A549 (cell line): ENCODE data around the gene HLA-E. TPM values are rescaled to one million over a fixed set of nuclear protein-coding genes. Genes with fewer than 3 reads are reported as not detected.
"Not testable (repeated sequence)": the region's sequence is repeated elsewhere in the genome, so short reads cannot be mapped to it uniquely, and the experiment has no call there.

Experiments used
- ATAC-seq, 2 experiments: fragments of 200-7000 bp in 1 of 2; fragments of >200 bp in 1 of 2; cut with Nextera tagmentation in 1 of 2; cut with Tn5 transposase in 1 of 2; 3 replicates each; pipeline versions ENCODE4 v1.8.0 to v1.9.1; 2018 to 2020; ENCODE audit warnings: mild to moderate bottlenecking in 1 of 2, moderate library complexity in 1 of 2
- CTCF ChIA-PET: fragments of 300-600 bp; sonication (Branson Sonifier 250); formaldehyde crosslinking; extraction: SDS; loops from one replicate; lab custom pipeline; 2021; ENCODE audit warnings: antibody characterized with exemption, inconsistent platforms; lab: Yijun Ruan, JAX
- POLR2A ChIA-PET: fragments of 350-600 bp; formaldehyde crosslinking; extraction: SDS; loops from one replicate; lab custom pipeline; 2021; ENCODE audit warnings: antibody characterized with exemption, inconsistent platforms; lab: Yijun Ruan, JAX
- DNase-seq, 2 experiments: peaks; one replicate each; pipeline versions ENCODE4 v3.0.0 to v3.0.0-alpha.2; 2011 to 2016; ENCODE audit warnings: low read depth in 1 of 2, low spot score in 1 of 2
- FAIRE-seq: peaks from 2 replicates; lab custom pipeline; 2011; peaks lifted over from hg19 to GRCh38; lab: Jason Lieb, UNC
- H3K27ac ChIP-seq, 2 experiments: fragments of >200 bp; sonication (Bioruptor Twin); formaldehyde crosslinking; 3 replicates each; pipeline ENCODE4 v1.5.1; 2016 to 2017
- H3K4me1 ChIP-seq: fragments of >200 bp; sonication (Bioruptor Twin); formaldehyde crosslinking; 3 replicates; pipeline ENCODE4 v1.6.1; 2016
- H3K4me2 ChIP-seq: fragments of >200 bp; sonication (Bioruptor Twin); formaldehyde crosslinking; 3 replicates; pipeline ENCODE4 v1.6.1; 2016
- H3K4me3 ChIP-seq: fragments of >200 bp; sonication (Bioruptor Twin); formaldehyde crosslinking; 3 replicates; pipeline ENCODE4 v1.5.1; 2016
- H3K9me3 ChIP-seq: fragments of >200 bp; sonication (Bioruptor Twin); formaldehyde crosslinking; 3 replicates; pipeline ENCODE4 v1.6.1; 2016
- BHLHE40 ChIP-seq: IDR thresholded peaks from 2 replicates; pipeline ENCODE4 v1.6.1; 2012; ENCODE audit warnings: low read depth, low read length, inconsistent platforms
- CBX8 ChIP-seq: fragments of 200-600 bp; sonication (generic); IDR thresholded peaks from 2 replicates; pipeline ENCODE4 v1.6.1; 2016
- CEBPB ChIP-seq, 2 experiments: fragments of >200 bp in 1 of 2; sonication (Bioruptor Twin) in 1 of 2; formaldehyde crosslinking in 1 of 2; IDR thresholded peaks; 2 replicates each; pipeline ENCODE4 v1.6.1; 2012 to 2016
- CHD2 ChIP-seq: fragments of 150-350 bp; IDR thresholded peaks from 2 replicates; pipeline ENCODE4 v1.6.1; 2014; ENCODE audit warnings: low read length; ENCODE audit not compliant: partially characterized antibody
- CHD4 ChIP-seq: fragments of 200-600 bp; sonication (generic); IDR thresholded peaks from 2 replicates; pipeline ENCODE4 v1.6.1; 2016; ENCODE audit warnings: antibody characterized with exemption, mild to moderate bottlenecking, borderline replicate concordance
- ESRRA ChIP-seq: fragments of 150-350 bp; IDR thresholded peaks from 2 replicates; pipeline ENCODE4 v1.6.1; 2014; ENCODE audit warnings: mild to moderate bottlenecking, low read length, borderline replicate concordance
- HOXB5 ChIP-seq: fragments of 250-450 bp; sonication (Bioruptor Pico); IDR thresholded peaks from 2 replicates; pipeline ENCODE4 v1.5.0; 2020; ENCODE audit warnings: mild to moderate bottlenecking, moderate library complexity
- JUN ChIP-seq, 2 experiments: fragments of >200 bp; sonication (Bioruptor Twin); formaldehyde crosslinking; IDR thresholded peaks; 2 replicates in 1 of 2; 3 replicates in 1 of 2; pipeline ENCODE4 v1.6.1; 2016 to 2017
- KDM1A ChIP-seq: fragments of 200-600 bp; sonication (generic); IDR thresholded peaks from 2 replicates; pipeline ENCODE4 v1.6.1; 2016; ENCODE audit warnings: low read depth, mild to moderate bottlenecking
- KDM5A ChIP-seq: fragments of 200-600 bp; sonication (generic); IDR thresholded peaks from 2 replicates; pipeline ENCODE4 v1.6.1; 2016; ENCODE audit warnings: antibody characterized with exemption, mild to moderate bottlenecking
- MAX ChIP-seq: IDR thresholded peaks from 2 replicates; pipeline ENCODE4 v1.6.1; 2012
- NPAS2 ChIP-seq: fragments of 250-450 bp; sonication (Bioruptor Pico); IDR thresholded peaks from 2 replicates; pipeline ENCODE4 v1.8.0; 2022; ENCODE audit warnings: mild to moderate bottlenecking, moderate library complexity, borderline replicate concordance
- PHF8 ChIP-seq: fragments of 200-600 bp; sonication (generic); IDR thresholded peaks from 2 replicates; pipeline ENCODE4 v1.6.1; 2016; ENCODE audit warnings: low read depth, mild to moderate bottlenecking, antibody characterized with exemption, moderate library complexity, borderline replicate concordance
- RARB ChIP-seq: fragments of 250-450 bp; sonication (Bioruptor Pico); IDR thresholded peaks from 2 replicates; pipeline ENCODE4 v1.8.0; 2021; ENCODE audit warnings: mild to moderate bottlenecking, moderate library complexity
- TFCP2L1 ChIP-seq: fragments of 250-450 bp; sonication (Bioruptor Pico); IDR thresholded peaks from 2 replicates; pipeline ENCODE4 v1.5.0; 2021; ENCODE audit warnings: mild to moderate bottlenecking
- ZSCAN20 ChIP-seq: fragments of 250-450 bp; sonication (Bioruptor Pico); IDR thresholded peaks from 2 replicates; pipeline ENCODE4 v1.8.0; 2022; ENCODE audit warnings: mild to moderate bottlenecking, moderate library complexity
- WGBS: methylation state at CpG from one replicate; pipeline ENCODE4 v1.1.6; 2017; ENCODE audit errors: missing lambda C conversion rate; 5-methylcytosine and 5-hydroxymethylcytosine counted together
- polyA plus RNA-seq, 4 experiments: library from polyadenylated mRNA; depleted of rRNA in 3 of 4; stranded (reverse); fragments of >200 nt; fragmentation: RNase III in 1 of 4; extraction: RNeasy Plus Mini Kit Qiagen cat#74134 plus additional on column Dnase treatment in 1 of 4; gene quantifications; 2 replicates in 3 of 4; 3 replicates in 1 of 4; pipeline ENCODE4 v1.2.3, GENCODE V29; 2011 to 2017
- TF ChIP-seq, protein P1 (sequence below): IDR thresholded peaks from 2 replicates; pipeline ENCODE4 v1.6.1; 2012
- TF ChIP-seq, protein P2 (sequence below): fragments of 450-650 bp; IDR thresholded peaks from 2 replicates; pipeline ENCODE4 v1.6.1; 2014; ENCODE audit warnings: antibody characterized with exemption

HLA-E gene
- polyA plus RNA-seq, 2 of the 4 experiments (the other 2 are of a cell fraction): 38.3 to 40.3 TPM

DNA sequence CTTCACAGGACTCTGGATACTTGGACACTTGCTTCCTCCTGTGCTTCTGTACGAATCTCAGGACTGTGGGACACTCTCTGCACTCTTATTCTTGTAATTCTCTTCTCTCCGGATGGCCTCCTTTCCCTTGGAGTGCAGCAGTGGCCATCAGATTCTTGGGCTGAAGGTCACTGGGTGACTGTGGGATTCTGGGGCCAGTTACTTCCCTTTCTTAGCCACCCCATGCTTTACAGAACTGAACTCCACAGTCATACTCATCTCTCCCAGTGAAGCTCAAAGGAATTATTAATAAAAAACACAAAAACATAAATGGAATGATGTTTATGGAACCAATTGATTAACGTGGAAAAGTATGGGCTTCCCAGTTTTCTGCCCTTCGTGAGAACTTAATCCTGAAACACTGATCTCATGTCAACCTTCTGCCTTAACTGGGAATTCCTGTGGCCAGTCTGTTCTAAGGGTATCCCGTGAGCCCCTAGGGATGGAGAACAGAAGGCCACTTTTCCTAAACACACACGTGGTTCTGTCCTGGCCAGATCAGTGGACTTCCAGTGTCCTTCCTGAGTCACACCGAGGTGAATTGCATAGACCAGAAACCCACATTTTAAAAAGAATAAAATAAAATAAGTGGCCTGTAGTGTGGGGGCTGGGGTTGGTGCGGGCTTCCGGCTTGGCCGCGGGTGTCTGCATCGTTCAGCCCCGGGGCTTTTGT is 23.6 kb upstream of the HLA-E start:
- WGBS: 14% methylated on average over 13 of the region's 13 CpGs
- H3K27ac ChIP-seq: peak overlapping the region in 1 of 2 experiments; percentile 45; a peak in 2 of 6 replicates
- no peak for TF ChIP-seq RARB
- no peak for TF ChIP-seq MAX
- no peak for TF ChIP-seq PHF8
- no peak for TF ChIP-seq KDM5A
- TF ChIP-seq BHLHE40: no peak
- TF ChIP-seq ESRRA: no peak
- TF ChIP-seq HOXB5 (CRISPR knock-in tag): no peak
- TF ChIP-seq ZSCAN20 (CRISPR knock-in tag): no peak
- no peak for TF ChIP-seq CEBPB (IDR thresholded peaks at IDR 0.05)
- no peak for TF ChIP-seq CBX8
- TF ChIP-seq CHD2: no peak
- TF ChIP-seq, protein P1, sequence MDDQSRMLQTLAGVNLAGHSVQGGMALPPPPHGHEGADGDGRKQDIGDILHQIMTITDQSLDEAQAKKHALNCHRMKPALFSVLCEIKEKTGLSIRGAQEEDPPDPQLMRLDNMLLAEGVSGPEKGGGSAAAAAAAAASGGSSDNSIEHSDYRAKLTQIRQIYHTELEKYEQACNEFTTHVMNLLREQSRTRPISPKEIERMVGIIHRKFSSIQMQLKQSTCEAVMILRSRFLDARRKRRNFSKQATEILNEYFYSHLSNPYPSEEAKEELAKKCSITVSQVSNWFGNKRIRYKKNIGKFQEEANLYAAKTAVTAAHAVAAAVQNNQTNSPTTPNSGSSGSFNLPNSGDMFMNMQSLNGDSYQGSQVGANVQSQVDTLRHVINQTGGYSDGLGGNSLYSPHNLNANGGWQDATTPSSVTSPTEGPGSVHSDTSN: no peak
- TF ChIP-seq CHD4: no peak
- no peak for TF ChIP-seq JUN (IDR thresholded peaks at IDR 0.05)
- no peak for TF ChIP-seq NPAS2
- TF ChIP-seq, all 56 proteins: peak for 0
- no peak; a peak in 2 of 6 replicates for ATAC-seq
- Histone ChIP-seq H3K4me3 (peak overlapping the region; percentile 48), H3K4me2 (peak overlapping the region; percentile 98), H3K4me1 (peaks cover 6% of the 10 kb centered on the region; the same call in 1 of the 3 replicates), H3K9me3 (no peaks in the 10 kb centered on the region)
- no peak for DNase-seq
- POLR2A ChIA-PET: interaction anchor here (1.0 kb wide), 1 partner anchor 12 kb away, joined by 5 read pairs; no protein-coding TSS in a partner anchor
- no peak for FAIRE-seq
- CTCF ChIA-PET: interaction anchor here (0.9 to 1.7 kb wide), 7 partner anchors 12 to 79 kb away, joined by 3 to 9 read pairs (median 3); no protein-coding TSS in a partner anchor

DNA sequence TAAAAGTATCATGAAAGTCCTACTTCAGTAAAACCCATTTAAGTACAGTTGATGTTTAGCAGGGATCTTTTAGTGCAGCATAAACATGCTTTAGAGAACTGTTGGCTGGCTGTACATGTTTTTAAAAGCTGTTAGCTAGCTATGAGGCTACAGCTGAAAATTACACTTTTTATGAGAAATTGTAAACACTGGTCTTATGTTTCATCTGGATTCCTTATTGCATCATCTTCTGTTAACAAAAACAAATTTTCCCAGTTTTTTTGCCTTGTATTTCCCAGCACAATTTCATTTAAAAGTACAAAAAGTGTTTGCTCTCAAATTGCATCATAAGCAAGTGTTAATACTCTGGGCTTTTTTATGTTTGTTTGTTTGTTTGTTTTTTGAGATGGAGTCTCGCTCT is 18.3 kb upstream of the HLA-E start:
- FAIRE-seq (no peak), DNase-seq (no peak), ATAC-seq (no peak)
- H3K27ac ChIP-seq: no peak overlapping the region
- H3K4me1 ChIP-seq: peaks cover 6% of the 10 kb centered on the region; the same call in 1 of the 3 replicates
- H3K4me3 ChIP-seq: no peak overlapping the region
- H3K4me2 ChIP-seq: no peak overlapping the region
- H3K9me3 ChIP-seq: no peaks in the 10 kb centered on the region
- ChIA-PET CTCF (interaction anchor here (0.8 to 3.8 kb wide), 3 partner anchors 11 to 73 kb away, joined by 3 to 24 read pairs (median 7); no protein-coding TSS in a partner anchor), POLR2A (no interaction called here)
- 27% methylated on average over 1 of the region's 1 CpG for WGBS
- TF ChIP-seq KDM1A (no peak), ESRRA (no peak), TFCP2L1 (CRISPR knock-in tag) (no peak)
- TF ChIP-seq, protein P2, sequence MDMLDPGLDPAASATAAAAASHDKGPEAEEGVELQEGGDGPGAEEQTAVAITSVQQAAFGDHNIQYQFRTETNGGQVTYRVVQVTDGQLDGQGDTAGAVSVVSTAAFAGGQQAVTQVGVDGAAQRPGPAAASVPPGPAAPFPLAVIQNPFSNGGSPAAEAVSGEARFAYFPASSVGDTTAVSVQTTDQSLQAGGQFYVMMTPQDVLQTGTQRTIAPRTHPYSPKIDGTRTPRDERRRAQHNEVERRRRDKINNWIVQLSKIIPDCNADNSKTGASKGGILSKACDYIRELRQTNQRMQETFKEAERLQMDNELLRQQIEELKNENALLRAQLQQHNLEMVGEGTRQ: no peak
- TF ChIP-seq, protein P1: no peak

- DNase-seq, H3K4me1 ChIP-seq, H3K9me3 ChIP-seq, FAIRE-seq, ATAC-seq, H3K4me3 ChIP-seq, POLR2A ChIA-PET, CTCF ChIA-PET, H3K27ac ChIP-seq, H3K4me2 ChIP-seq: not testable (repeated sequence)
- WGBS: 36% methylated on average over 2 of the region's 26 CpGs
These were observed 14.2 kb upstream of the HLA-E start for GRCh38 chr6:30475116-30475515.
